ENCODE results near the gene DLGAP1. TPM values are rescaled to one million over a fixed set of nuclear protein-coding genes. Genes with fewer than 3 reads are reported as not detected.

DLGAP1 gene
- total and polyA plus RNA-seq, 4 donors: 0.06 to 1.2 (median 0.17) TPM; not detected in 1

DNA sequence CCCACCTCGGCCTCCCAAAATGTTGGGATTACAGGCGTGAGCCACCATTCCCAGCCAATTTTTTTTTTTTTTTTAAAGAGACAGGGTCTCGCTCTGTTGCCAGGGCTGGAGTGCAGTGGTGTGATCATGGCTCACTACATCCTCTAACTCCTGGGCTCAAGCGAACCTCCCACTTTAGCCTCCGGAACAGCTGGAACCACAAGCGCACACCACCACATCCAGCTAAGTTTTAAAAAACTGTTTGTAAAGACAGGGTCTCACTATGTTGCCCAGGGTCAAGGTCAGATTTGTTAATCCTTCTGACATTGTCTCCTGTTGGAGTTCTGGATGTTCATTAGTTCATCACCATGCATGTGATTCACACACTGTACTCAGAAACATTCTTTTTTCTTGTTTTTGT lies 855.2 kb downstream of the DLGAP1 start:
- DNase-seq (ENCODE audit: low spot score): no peak
- WGBS: 94% methylated on average over 6 of the region's 6 CpGs
- no peaks in the 10 kb centered on the region for H3K36me3 ChIP-seq (ENCODE audit: control insufficient read depth in 4 of 4, insufficient read depth in 3 of 4, low read depth in 1 of 4, low read length in 3 of 4)
- H3K9me3 ChIP-seq (ENCODE audit: control insufficient read depth in 4 of 4, low read length in 3 of 4): no peaks in the 10 kb centered on the region
- H3K27ac ChIP-seq (ENCODE audit: low read depth in 1 of 2, low read length in 2 of 2): no peak overlapping the region
- peaks cover 12 to 51% (median 29%) of the 10 kb centered on the region in 4 donors for H3K4me1 ChIP-seq (ENCODE audit: control insufficient read depth in 4 of 4, insufficient read depth in 4 of 4, low read length in 3 of 4)
- no peaks in the 10 kb centered on the region for H3K27me3 ChIP-seq (ENCODE audit: control insufficient read depth in 4 of 4, insufficient read depth in 4 of 4, low read length in 3 of 4)
- no peak overlapping the region for H3K4me3 ChIP-seq (ENCODE audit: low read depth in 1 of 3, low read length in 3 of 3)
- no peak overlapping the region for H3K9ac ChIP-seq (ENCODE audit: low read depth in 1 of 2, low read length in 2 of 2)
- TF ChIP-seq GABPA (IDR thresholded peaks at IDR 0.05 in 1 of 2, conservative IDR thresholded peaks at IDR 0.05 in 1 of 2) (no peak), FOXA1 (IDR thresholded peaks at IDR 0.05) (no peak), NR2F2 (IDR thresholded peaks at IDR 0.05) (no peak), ZBTB33 (IDR thresholded peaks at IDR 0.05) (no peak), FOXA2 (IDR thresholded peaks at IDR 0.05) (no peak), JUND (IDR thresholded peaks at IDR 0.05) (no peak)

- Histone ChIP-seq H3K9ac (ENCODE audit: low read depth in 1 of 2, low read length in 2 of 2) (no peak overlapping the region), H3K9me3 (ENCODE audit: control insufficient read depth in 4 of 4, low read length in 3 of 4) (no peaks in the 10 kb centered on the region), H3K36me3 (ENCODE audit: control insufficient read depth in 4 of 4, insufficient read depth in 3 of 4, low read depth in 1 of 4, low read length in 3 of 4) (no peaks in the 10 kb centered on the region), H3K27ac (ENCODE audit: low read depth in 1 of 2, low read length in 2 of 2) (no peak overlapping the region), H3K4me1 (ENCODE audit: control insufficient read depth in 4 of 4, insufficient read depth in 4 of 4, low read length in 3 of 4) (peaks cover 12 to 50% (median 27%) of the 10 kb centered on the region in 4 donors), H3K4me3 (ENCODE audit: low read depth in 1 of 3, low read length in 3 of 3) (no peak overlapping the region), H3K27me3 (ENCODE audit: control insufficient read depth in 4 of 4, insufficient read depth in 4 of 4, low read length in 3 of 4) (no peaks in the 10 kb centered on the region)
- no peak for DNase-seq (ENCODE audit: low spot score)
- TF ChIP-seq TAF1 (conservative IDR thresholded peaks at IDR 0.05): no peak
- TF ChIP-seq NR2F2 (IDR thresholded peaks at IDR 0.05): no peak
- TF ChIP-seq RAD21 (IDR thresholded peaks at IDR 0.05): no peak
- TF ChIP-seq SP1 (IDR thresholded peaks at IDR 0.05): no peak
- TF ChIP-seq HNF4A (conservative IDR thresholded peaks at IDR 0.05): no peak
- TF ChIP-seq JUND (IDR thresholded peaks at IDR 0.05): no peak
- no peak for TF ChIP-seq REST (IDR thresholded peaks at IDR 0.05)
- TF ChIP-seq FOXA1 (IDR thresholded peaks at IDR 0.05): no peak
- no peak for TF ChIP-seq EGR1 (IDR thresholded peaks at IDR 0.05; ENCODE audit: low read depth in 2 of 2)
- no peak for TF ChIP-seq YY1 (IDR thresholded peaks at IDR 0.05)
- no peak for TF ChIP-seq MAX (IDR thresholded peaks at IDR 0.05)
- WGBS: 90% methylated on average over 7 of the region's 7 CpGs
Observed at GRCh38 chr18:3599195-3599594, 855.9 kb downstream of the DLGAP1 start.

- H3K36me3 ChIP-seq (ENCODE audit: control insufficient read depth in 4 of 4, insufficient read depth in 3 of 4, low read depth in 1 of 4, low read length in 3 of 4): no peaks in the 10 kb centered on the region
- 97% methylated on average over 10 of the region's 10 CpGs for WGBS
- peaks cover 11 to 47% (median 23%) of the 10 kb centered on the region in 4 donors for H3K4me1 ChIP-seq (ENCODE audit: control insufficient read depth in 4 of 4, insufficient read depth in 4 of 4, low read length in 3 of 4)
- no peaks in the 10 kb centered on the region for H3K9me3 ChIP-seq (ENCODE audit: control insufficient read depth in 4 of 4, low read length in 3 of 4)
- TF ChIP-seq ZBTB33 (IDR thresholded peaks at IDR 0.05) (no peak), JUND (IDR thresholded peaks at IDR 0.05) (no peak)
- no peak for DNase-seq (ENCODE audit: low spot score)
- no peak overlapping the region for H3K27ac ChIP-seq (ENCODE audit: low read depth in 1 of 2, low read length in 2 of 2)
- H3K9ac ChIP-seq (ENCODE audit: low read depth in 1 of 2, low read length in 2 of 2): no peak overlapping the region
- H3K27me3 ChIP-seq (ENCODE audit: control insufficient read depth in 4 of 4, insufficient read depth in 4 of 4, low read length in 3 of 4): no peaks in the 10 kb centered on the region
- no peak overlapping the region for H3K4me3 ChIP-seq (ENCODE audit: low read depth in 1 of 3, low read length in 3 of 3)
Observed at GRCh38 chr18:3598581-3598980, 856.5 kb downstream of the DLGAP1 start.

All from liver (tissue), 9 donors.